BJ (cell line): ENCODE results near the gene ZRSR2. TPM values are rescaled to one million over a fixed set of nuclear protein-coding genes. Genes with fewer than 3 reads are reported as not detected.
A peak's percentile ranks its signal among the peaks of the same experiment; 100 is the strongest.

Experiments used
- CTCF ChIA-PET: fragments of 350-600 bp; formaldehyde crosslinking; extraction: SDS; loops from one replicate; lab custom pipeline; 2021; ENCODE audit warnings: antibody characterized with exemption, inconsistent platforms; lab: Yijun Ruan, JAX
- POLR2A ChIA-PET: fragments of 300-600 bp; sonication (Branson Sonifier 250); formaldehyde crosslinking; extraction: SDS; loops from one replicate; lab custom pipeline; 2021; ENCODE audit warnings: antibody characterized with exemption; lab: Charles Lee
- DNase-seq: peaks from one replicate; pipeline ENCODE4 v3.0.0-alpha.2; 2011; ENCODE audit warnings: low read depth
- H3K27me3 ChIP-seq: 2 replicates; pipeline ENCODE4 v1.6.0; 2011; ENCODE audit warnings: low read length; ENCODE audit not compliant: control insufficient read depth, insufficient read depth
- H3K36me3 ChIP-seq: 2 replicates; pipeline ENCODE4 v1.5.1; 2011; ENCODE audit warnings: low read length; ENCODE audit not compliant: control insufficient read depth, insufficient read depth
- H3K4me3 ChIP-seq: 2 replicates; pipeline ENCODE4 v1.5.1; 2011; ENCODE audit warnings: low read depth, mild to moderate bottlenecking, control low read depth, low read length
- polyA plus RNA-seq: library from polyadenylated mRNA; depleted of rRNA; stranded (reverse); fragments of >200 nt; gene quantifications from 2 replicates; pipeline ENCODE4 v1.2.3, GENCODE V29; 2011
- TF ChIP-seq, protein P1 (sequence below): IDR thresholded peaks from 2 replicates; pipeline ENCODE4 v1.5.1; 2011; ENCODE audit warnings: low read depth, mild to moderate bottlenecking, control low read depth, inconsistent platforms, low read length, moderate library complexity; ENCODE audit not compliant: insufficient read depth

The ZRSR2 gene
- polyA plus RNA-seq, 1 experiment: 2.9 TPM

DNA sequence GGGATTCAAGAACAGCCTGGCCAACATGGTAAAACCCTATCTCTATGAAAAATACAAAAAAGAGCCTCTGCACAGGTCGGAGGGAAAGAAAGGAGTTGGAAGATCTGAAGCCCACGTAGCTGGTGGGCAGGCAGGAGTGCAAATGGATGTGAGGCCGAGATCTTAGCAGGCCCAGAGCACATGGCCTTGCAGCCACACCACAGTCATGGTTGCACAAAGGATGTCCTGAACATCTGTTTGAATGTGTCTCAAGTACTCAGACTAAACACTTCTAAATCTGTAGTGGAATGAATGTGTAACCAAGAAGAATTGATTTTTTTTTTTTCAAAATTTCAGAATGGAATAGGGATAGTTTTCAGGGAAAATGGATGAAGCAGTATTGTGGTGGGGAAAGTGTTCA, 41.4 kb upstream of the ZRSR2 start:
- DNase-seq: no peak
- no peak overlapping the region for H3K4me3 ChIP-seq
- no peaks in the 10 kb centered on the region for H3K27me3 ChIP-seq
- H3K36me3 ChIP-seq: no peaks in the 10 kb centered on the region
- TF ChIP-seq, protein P1, sequence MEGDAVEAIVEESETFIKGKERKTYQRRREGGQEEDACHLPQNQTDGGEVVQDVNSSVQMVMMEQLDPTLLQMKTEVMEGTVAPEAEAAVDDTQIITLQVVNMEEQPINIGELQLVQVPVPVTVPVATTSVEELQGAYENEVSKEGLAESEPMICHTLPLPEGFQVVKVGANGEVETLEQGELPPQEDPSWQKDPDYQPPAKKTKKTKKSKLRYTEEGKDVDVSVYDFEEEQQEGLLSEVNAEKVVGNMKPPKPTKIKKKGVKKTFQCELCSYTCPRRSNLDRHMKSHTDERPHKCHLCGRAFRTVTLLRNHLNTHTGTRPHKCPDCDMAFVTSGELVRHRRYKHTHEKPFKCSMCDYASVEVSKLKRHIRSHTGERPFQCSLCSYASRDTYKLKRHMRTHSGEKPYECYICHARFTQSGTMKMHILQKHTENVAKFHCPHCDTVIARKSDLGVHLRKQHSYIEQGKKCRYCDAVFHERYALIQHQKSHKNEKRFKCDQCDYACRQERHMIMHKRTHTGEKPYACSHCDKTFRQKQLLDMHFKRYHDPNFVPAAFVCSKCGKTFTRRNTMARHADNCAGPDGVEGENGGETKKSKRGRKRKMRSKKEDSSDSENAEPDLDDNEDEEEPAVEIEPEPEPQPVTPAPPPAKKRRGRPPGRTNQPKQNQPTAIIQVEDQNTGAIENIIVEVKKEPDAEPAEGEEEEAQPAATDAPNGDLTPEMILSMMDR: no peak
- CTCF ChIA-PET: no interaction called here
- POLR2A ChIA-PET: no interaction called here

DNA sequence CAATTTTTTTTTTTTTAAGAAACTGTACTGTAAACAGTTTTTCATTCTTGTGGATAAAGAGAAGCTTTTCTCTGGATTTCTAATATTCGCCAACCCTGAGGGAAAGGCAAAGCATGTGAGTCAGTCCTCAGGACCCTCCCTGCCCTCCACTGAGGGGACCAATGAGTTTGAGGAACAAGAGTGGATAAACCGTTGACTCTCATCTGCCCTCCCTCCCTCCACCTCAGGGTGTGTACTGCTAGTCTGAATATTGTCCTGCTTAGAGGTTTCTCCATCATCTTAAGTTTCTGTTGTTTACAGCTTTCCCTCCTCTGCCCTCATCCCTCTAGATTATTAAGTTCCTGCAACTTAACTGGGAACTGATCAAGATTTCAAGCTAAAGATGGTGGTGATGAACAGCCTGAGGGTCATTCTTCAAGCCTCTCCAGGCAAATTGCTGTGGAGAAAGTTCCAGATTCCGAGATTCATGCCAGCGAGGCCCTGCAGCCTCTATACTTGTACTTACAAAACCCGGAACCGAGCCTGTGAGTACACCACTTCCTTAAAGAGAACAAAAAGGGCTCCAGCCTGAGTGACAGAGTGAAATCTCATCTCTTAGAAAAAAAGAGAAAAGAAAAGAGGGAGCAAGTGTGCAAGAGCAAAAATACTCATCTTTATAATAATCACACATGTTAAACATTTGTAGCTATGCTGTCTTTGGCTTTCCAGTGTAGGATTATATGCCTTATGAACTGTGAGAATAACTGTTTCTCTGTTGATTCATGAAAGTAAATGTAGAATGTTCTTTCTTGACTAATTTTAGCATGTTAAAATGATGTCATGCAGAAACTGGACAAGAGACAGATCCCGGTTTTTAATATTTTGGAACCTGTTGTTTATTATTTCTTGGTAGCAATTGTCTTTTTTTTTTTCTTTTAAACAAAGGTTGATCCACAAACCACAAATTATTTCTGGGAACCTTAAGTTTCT, 40.4 kb upstream of the ZRSR2 start:
- TF ChIP-seq, protein P1: no peak
- no peak for DNase-seq
- ChIA-PET POLR2A (no interaction called here), CTCF (no interaction called here)
- no peaks in the 10 kb centered on the region for H3K27me3 ChIP-seq
- H3K36me3 ChIP-seq: no peaks in the 10 kb centered on the region
- no peak overlapping the region for H3K4me3 ChIP-seq

DNA sequence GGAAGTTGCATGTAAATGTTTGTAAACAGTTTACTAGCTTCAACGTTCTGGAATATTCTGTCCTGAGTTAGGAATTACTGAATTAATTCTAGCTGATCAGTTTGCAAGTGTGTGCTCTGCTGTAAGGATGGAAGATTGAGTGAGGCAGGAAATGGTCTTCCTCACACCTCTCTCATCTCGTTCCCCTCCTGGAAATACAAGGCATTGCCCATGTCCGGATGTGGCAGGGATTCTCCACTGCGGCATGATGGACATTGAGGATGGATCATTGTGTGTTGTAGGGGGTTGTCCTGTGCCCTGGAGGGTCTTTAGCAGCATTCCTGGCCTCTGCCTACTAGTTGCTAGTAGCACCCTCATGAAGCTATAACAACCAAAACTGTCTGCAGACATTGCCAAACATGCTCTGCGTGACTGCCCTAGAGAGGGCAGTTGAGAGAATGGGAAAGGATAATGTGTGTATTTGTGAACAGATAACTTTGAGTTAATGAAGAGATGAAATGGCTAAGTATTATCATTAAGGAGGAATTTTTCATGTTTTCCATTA, 39.6 kb upstream of the ZRSR2 start:
- TF ChIP-seq, protein P1: no peak
- DNase-seq: no peak
- Histone ChIP-seq H3K4me3 (no peak overlapping the region), H3K36me3 (no peaks in the 10 kb centered on the region), H3K27me3 (no peaks in the 10 kb centered on the region)
- ChIA-PET CTCF (no interaction called here), POLR2A (interaction anchor here (0.6 kb wide), 1 partner anchor 22 kb away, joined by 3 read pairs; no protein-coding TSS in a partner anchor)

DNA sequence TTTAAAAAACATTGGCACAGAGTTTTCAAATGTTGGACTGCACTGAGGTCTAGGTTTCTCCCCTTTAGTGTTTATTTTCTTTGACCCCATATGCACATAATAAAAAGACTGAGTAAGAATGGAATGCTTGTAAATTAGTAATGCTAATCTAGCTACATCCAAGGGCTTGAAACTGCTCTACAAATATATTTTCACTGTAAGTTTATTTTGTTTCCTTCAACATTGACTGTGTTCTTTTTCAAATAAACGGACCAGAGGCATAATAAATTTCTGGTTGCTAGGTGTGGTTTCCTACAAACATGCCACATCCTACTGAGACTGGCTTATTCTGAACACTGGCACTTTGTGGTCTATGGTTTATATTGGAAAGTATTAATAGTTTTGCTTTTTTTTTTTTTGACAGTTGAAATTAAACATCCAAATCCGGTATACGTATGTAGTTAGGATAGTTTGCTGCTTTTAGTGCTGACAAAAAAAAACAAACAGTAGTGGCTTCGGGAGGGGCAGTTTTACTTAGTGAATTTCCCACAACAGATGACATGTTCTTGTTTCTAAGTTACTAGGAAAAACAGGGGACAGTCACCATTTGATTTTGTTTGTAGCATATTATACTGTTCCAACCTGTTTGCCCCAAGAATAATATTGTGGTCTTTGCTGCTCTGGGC, 39.0 kb upstream of the ZRSR2 start:
- CTCF ChIA-PET: no interaction called here
- Histone ChIP-seq H3K36me3 (no peaks in the 10 kb centered on the region), H3K27me3 (no peaks in the 10 kb centered on the region), H3K4me3 (no peak overlapping the region)
- POLR2A ChIA-PET: interaction anchor here (0.6 kb wide), 1 partner anchor 22 kb away, joined by 3 read pairs; no protein-coding TSS in a partner anchor
- peak; percentile 84 for DNase-seq
- TF ChIP-seq, protein P1: no peak

DNA sequence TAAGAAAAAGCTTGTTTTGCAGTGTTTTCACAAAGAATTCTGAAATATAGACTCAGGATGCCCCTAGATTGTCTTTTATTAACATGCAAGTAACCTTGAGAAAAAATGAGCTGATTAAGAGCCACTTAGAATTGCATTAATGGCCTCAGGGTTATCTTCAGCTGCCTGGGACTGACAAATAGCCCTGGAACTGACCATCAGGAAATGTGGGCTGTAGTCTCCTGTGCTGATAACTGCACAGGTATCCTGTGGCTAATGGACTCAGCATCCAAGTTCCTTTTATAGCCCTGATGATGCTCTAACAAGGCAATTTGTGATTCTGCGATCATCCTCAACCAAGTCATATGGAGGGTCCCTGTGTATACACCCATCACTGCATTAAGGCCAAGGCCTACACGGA, 35.2 kb upstream of the ZRSR2 start:
- CTCF ChIA-PET: no interaction called here
- no peak for DNase-seq
- POLR2A ChIA-PET: no interaction called here
- TF ChIP-seq, protein P1: no peak
- Histone ChIP-seq H3K4me3 (no peak overlapping the region), H3K27me3 (no peaks in the 10 kb centered on the region), H3K36me3 (no peaks in the 10 kb centered on the region)
